Inflammatory macrophage treated with lipopolysaccharide for 1 hour (primary cell): ENCODE data around the gene C1orf94.
A peak's percentile ranks its signal among the peaks of the same experiment; 100 is the strongest.
"Not testable (repeated sequence)": the region's sequence is repeated elsewhere in the genome, so short reads cannot be mapped to it uniquely, and the experiment has no call there.

ENCODE experiments used
- DNase-seq, 2 donors: peaks; one replicate each; pipeline ENCODE4 v3.0.0-alpha.2; 2020 to 2022

C1orf94 gene

GRCh38 chr1:34165422-34165921 is 11.2 kb upstream of the C1orf94 start:
- no peak for DNase-seq

GRCh38 chr1:34166191-34166624 is 10.5 kb upstream of the C1orf94 start:
- no peak for DNase-seq

- peak in 1 of 2 donors; percentile 0 for DNase-seq
Observed at GRCh38 chr1:34166625-34167361, 9.9 kb upstream of the C1orf94 start.

GRCh38 chr1:34167389-34167788 is 9.3 kb upstream of the C1orf94 start:
- no peak for DNase-seq

- DNase-seq, result no peak
Observed at GRCh38 chr1:34175744-34176143, 963 bp upstream of the C1orf94 start.

- no peak for DNase-seq
Observed at GRCh38 chr1:34178072-34178471, 1.4 kb downstream of the C1orf94 start.

- not testable (repeated sequence) for DNase-seq
Observed at GRCh38 chr1:34183381-34183780, 6.7 kb downstream of the C1orf94 start.

GRCh38 chr1:34186741-34187494 is 10.2 kb downstream of the C1orf94 start:
- DNase-seq, result no peak

GRCh38 chr1:34188418-34188817 is 11.7 kb downstream of the C1orf94 start:
- DNase-seq, result no peak

GRCh38 chr1:34188985-34189384 is 12.3 kb downstream of the C1orf94 start:
- no peak for DNase-seq

GRCh38 chr1:34190692-34191091 is 14.0 kb downstream of the C1orf94 start:
- DNase-seq, result no peak

GRCh38 chr1:34192621-34193020 is 15.9 kb downstream of the C1orf94 start:
- DNase-seq, result no peak

GRCh38 chr1:34199927-34200326 is 23.2 kb downstream of the C1orf94 start:
- no peak for DNase-seq

GRCh38 chr1:34212673-34213072 is 36.0 kb downstream of the C1orf94 start:
- DNase-seq, result no peak

GRCh38 chr1:34213956-34214355 is 37.2 kb downstream of the C1orf94 start:
- no peak for DNase-seq

- DNase-seq, result no peak
Observed at GRCh38 chr1:34231441-34231840, 54.7 kb downstream of the C1orf94 start.

- DNase-seq, result no peak
Observed at GRCh38 chr1:34235594-34235993, 58.9 kb downstream of the C1orf94 start.

- no peak for DNase-seq
Observed at GRCh38 chr1:34236089-34236488, 59.4 kb downstream of the C1orf94 start.

- DNase-seq, result no peak
Observed at GRCh38 chr1:34237151-34237815, 60.6 kb downstream of the C1orf94 start.

- DNase-seq, result no peak
Observed at GRCh38 chr1:34245967-34246366, 69.3 kb downstream of the C1orf94 start.

GRCh38 chr1:34250342-34250741 is 73.6 kb downstream of the C1orf94 start:
- no peak for DNase-seq

GRCh38 chr1:34262023-34262853 is 85.5 kb downstream of the C1orf94 start:
- DNase-seq, result no peak

GRCh38 chr1:34262921-34263320 is 86.2 kb downstream of the C1orf94 start:
- DNase-seq, result no peak
